Ovary (tissue), 9 donors: ENCODE results near the gene SLC22A3. TPM values are rescaled to one million over a fixed set of nuclear protein-coding genes. Genes with fewer than 3 reads are reported as not detected.
"Not testable (repeated sequence)": the region's sequence is repeated elsewhere in the genome, so short reads cannot be mapped to it uniquely, and the experiment has no call there.

Source experiments
- DNase-seq, 5 donors: peaks; one replicate each; pipeline ENCODE4 v3.0.0-alpha.2; 2019 to 2020
- H3K27ac ChIP-seq, 2 donors: fragments of 200-600 bp; one replicate each; pipeline versions ENCODE4 v1.5.1 to v1.8.0; 2019 to 2022
- H3K27me3 ChIP-seq: fragments of 200-600 bp; one replicate; pipeline ENCODE4 v1.8.0; 2022
- H3K36me3 ChIP-seq: fragments of 200-600 bp; sonication (generic); one replicate; pipeline ENCODE4 v1.5.1; 2019
- H3K4me1 ChIP-seq: one replicate; pipeline ENCODE4 v1.8.1; 2013; ENCODE audit warnings: mild to moderate bottlenecking, moderate library complexity; ENCODE audit not compliant: insufficient read depth
- H3K4me3 ChIP-seq: fragments of 200-600 bp; sonication (generic); one replicate; pipeline ENCODE4 v1.5.1; 2017
- H3K9me3 ChIP-seq, 2 donors: fragments of 200-600 bp in 1 of 2; sonication (generic) in 1 of 2; one replicate each; pipeline versions ENCODE4 v1.5.1 to v1.8.1; 2013 to 2019; ENCODE audit warnings: mild to moderate bottlenecking in 1 of 2, moderate library complexity in 1 of 2
- EP300 ChIP-seq: sonication (generic); formaldehyde crosslinking; IDR thresholded peaks from one replicate; pipeline ENCODE4 v1.6.1; 2017; ENCODE audit warnings: antibody characterized with exemption
- POLR2A ChIP-seq: fragments of 450-650 bp; IDR thresholded peaks from one replicate; pipeline ENCODE4 v1.6.1; 2017; ENCODE audit warnings: antibody characterized with exemption, mild to moderate bottlenecking, moderate library complexity
- WGBS, 3 donors: extraction: QIAGEN DNeasy Blood & Tissue Kit in 1 of 3; methylation state at CpG; one replicate each; pipeline versions ENCODE4 v1.1.5 to v1.1.7; 2013 to 2017; 5-methylcytosine and 5-hydroxymethylcytosine counted together
- intact Hi-C, 4 donors: fragments of 100-400 bp; cut with DNase I; formaldehyde crosslinking; loops; one replicate each; pipeline versions ENCODE4 v1.11.0 to v1.15.1; 2022 to 2023
- polyA plus RNA-seq, 2 donors: library from polyadenylated mRNA; stranded (reverse); fragments of 200-250 nt in 1 of 2; fragments of 350-450 nt in 1 of 2; fragmentation: Illumina TruSeq in 1 of 2; extraction: RNeasy Lipid Tissue Mini Kit (QIAGEN cat#74804) in 1 of 2; gene quantifications; one replicate each; pipeline ENCODE4 v1.2.3, GENCODE V29; 2013 to 2014
- total RNA-seq, 7 donors: library from RNA; depleted of rRNA in 2 of 7; stranded (reverse); fragments of >200 nt in 2 of 7; fragmentation: NEBNext Ultra II Directional in 3 of 7; extraction: Animal tissue kit (Norgen Biotek cat#: 25700) in 3 of 7; gene quantifications; one replicate each; pipeline versions ENCODE4 v1.1.0 to v1.2.4, GENCODE V29; 2016 to 2023
- TF ChIP-seq, protein P1 (sequence below), 3 donors: fragments of 450-650 bp in 2 of 3; fragments of 200-600 bp in 1 of 3; IDR thresholded peaks; one replicate each; pipeline versions ENCODE4 v1.5.1 to v1.8.0; 2016 to 2022; ENCODE audit warnings: antibody characterized with exemption in 3 of 3, mild to moderate bottlenecking in 1 of 3
- donor health status: DM: no; HTN: no; CAD: no; lungs with moderate emphysema.
- donor health status: DM: no; HTN: no; CAD: no.
- donor health status: Bipolar disorder and iron deficiency.
- donor health status: DM: yes; HTN: yes; CAD: no.
- donor health status: DM: no; HTN: no; CAD: no.
- donor health status: DM: yes; HTN: yes; CAD: no.

The SLC22A3 gene
- total and polyA plus RNA-seq, 9 donors: 13.5 to 42.5 (median 30.5) TPM

DNA sequence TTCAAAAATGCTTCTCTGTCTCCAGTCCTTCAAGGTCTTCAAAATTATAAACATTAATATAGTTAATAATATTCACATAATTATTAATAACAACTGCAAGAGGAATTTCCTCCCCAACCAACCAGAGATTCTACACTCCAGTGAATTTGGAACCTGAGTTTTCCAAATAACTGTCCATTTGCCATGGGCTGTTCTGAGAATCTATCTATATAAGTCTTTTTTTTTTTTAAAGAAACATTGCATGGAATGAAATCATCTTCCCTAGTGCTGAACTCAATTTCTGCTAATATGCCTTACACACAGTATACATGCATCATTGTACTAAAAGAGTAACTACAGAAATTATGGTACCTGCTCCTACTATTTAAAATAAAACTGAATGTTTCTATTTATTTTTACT is 113.9 kb downstream of the SLC22A3 start:
- TF ChIP-seq POLR2A: no peak
- TF ChIP-seq EP300: no peak
- TF ChIP-seq, protein P1, sequence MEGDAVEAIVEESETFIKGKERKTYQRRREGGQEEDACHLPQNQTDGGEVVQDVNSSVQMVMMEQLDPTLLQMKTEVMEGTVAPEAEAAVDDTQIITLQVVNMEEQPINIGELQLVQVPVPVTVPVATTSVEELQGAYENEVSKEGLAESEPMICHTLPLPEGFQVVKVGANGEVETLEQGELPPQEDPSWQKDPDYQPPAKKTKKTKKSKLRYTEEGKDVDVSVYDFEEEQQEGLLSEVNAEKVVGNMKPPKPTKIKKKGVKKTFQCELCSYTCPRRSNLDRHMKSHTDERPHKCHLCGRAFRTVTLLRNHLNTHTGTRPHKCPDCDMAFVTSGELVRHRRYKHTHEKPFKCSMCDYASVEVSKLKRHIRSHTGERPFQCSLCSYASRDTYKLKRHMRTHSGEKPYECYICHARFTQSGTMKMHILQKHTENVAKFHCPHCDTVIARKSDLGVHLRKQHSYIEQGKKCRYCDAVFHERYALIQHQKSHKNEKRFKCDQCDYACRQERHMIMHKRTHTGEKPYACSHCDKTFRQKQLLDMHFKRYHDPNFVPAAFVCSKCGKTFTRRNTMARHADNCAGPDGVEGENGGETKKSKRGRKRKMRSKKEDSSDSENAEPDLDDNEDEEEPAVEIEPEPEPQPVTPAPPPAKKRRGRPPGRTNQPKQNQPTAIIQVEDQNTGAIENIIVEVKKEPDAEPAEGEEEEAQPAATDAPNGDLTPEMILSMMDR (IDR thresholded peaks at IDR 0.05): no peak
- DNase-seq: no peak
- intact Hi-C loops: no loop called here
- Histone ChIP-seq H3K9me3 (no peaks in the 10 kb centered on the region), H3K4me3 (no peak overlapping the region), H3K27me3 (no peaks in the 10 kb centered on the region), H3K36me3 (no peaks in the 10 kb centered on the region), H3K4me1 (no peaks in the 10 kb centered on the region), H3K27ac (no peak overlapping the region)

DNA sequence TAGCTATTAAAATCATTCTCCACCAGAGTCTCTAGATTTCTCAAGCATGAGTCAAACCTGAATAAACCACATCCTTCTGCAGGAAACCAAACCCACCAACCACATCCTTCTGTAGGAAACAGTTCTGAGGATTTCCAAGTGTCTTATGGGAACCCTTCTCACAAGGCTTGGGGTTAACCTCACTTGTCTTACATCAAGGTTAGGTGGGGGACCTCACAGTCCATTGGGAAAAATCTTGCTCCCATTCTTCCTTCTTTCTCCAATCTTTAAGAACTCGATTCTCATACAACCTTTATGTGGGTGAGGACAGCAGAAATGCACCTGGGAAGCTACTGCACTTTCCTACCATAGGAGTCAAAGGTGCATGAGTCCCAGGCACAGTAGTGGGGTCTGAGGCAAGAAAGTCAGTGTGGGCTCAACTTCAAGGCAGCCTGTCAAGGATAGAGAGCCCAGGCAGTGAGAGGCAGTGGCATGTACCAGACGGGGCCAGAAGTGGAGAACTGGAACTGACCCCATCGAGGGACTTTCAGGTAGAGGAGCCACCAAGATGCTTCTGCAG is 114.5 kb downstream of the SLC22A3 start:
- 79 to 81% (median 79%) methylated on average over 3 of the region's 3 CpGs for WGBS, 3 donors
- Histone ChIP-seq H3K36me3 (no peaks in the 10 kb centered on the region), H3K4me3 (no peak overlapping the region)

DNA sequence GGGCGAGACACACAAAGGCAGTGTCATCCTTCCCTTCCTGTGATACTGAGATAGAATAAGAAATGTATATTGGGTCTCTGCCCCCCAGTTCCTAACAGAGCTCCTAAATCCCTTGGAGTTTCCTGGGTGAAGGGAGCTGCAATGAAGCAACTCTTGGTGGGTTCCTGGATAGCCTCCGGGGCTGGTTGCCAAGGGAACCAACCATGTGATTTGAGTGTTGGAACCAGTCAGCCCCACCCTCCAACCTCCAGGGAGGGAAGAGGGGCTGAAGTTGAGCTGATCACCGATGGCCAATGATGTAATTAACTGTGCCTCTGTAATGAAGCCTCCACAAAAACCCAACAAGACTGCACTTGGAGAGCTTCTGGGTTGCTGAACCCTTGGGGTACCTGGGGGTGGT is 116.6 kb downstream of the SLC22A3 start:
- H3K27me3 ChIP-seq: no peaks in the 10 kb centered on the region

More for the DNA sequence above, 114.5 kb downstream of the SLC22A3 start:
- intact Hi-C loops: no loop called here
- Histone ChIP-seq H3K27ac (no peak overlapping the region), H3K4me1 (no peaks in the 10 kb centered on the region), H3K27me3 (no peaks in the 10 kb centered on the region), H3K9me3 (no peaks in the 10 kb centered on the region)
- DNase-seq: no peak
- TF ChIP-seq EP300 (no peak), POLR2A (no peak)
- TF ChIP-seq, protein P1 (IDR thresholded peaks at IDR 0.05): no peak

DNA sequence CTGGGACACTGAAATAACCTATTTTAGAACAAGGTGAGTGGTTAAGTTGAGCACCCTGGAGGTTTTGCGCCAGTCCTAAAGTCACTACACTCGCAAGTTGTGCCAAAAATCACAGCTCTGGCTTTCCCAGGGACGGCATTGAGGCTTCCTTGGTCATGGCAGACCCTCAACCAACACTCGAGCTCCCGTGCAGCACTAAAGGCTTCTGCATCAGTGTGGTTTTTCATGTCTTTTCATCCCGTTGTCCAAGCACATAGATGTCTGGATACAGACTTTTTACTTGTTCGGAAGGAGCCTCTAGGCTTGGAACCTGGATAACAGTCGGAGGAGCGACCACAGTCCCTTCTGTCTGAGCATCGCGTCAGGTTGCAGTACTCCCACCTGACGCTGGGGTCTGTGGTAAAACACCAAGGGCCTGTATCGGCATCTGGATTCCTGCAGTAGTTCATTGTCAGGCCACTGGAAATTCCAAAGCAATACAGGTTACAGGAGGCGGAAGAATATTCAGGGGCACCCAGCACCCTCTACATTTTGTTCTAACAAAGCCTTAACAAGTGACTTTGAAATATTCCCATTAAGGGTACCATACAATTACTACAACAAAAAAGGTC is 119.2 kb downstream of the SLC22A3 start:
- H3K27me3 ChIP-seq, H3K4me1 ChIP-seq, H3K27ac ChIP-seq, H3K9me3 ChIP-seq, intact Hi-C loops, H3K36me3 ChIP-seq, H3K4me3 ChIP-seq, DNase-seq: not testable (repeated sequence)
- WGBS, 3 donors: 76 to 78% (median 77%) methylated on average over 14 of the region's 14 CpGs

More for the DNA sequence above, 116.6 kb downstream of the SLC22A3 start:
- no peak overlapping the region for H3K27ac ChIP-seq
- H3K36me3 ChIP-seq: no peaks in the 10 kb centered on the region
- no peaks in the 10 kb centered on the region for H3K9me3 ChIP-seq
- H3K4me1 ChIP-seq: no peaks in the 10 kb centered on the region
- TF ChIP-seq, protein P1 (IDR thresholded peaks at IDR 0.05): no peak
- TF ChIP-seq POLR2A: no peak
- no peak for TF ChIP-seq EP300
- intact Hi-C loops: no loop called here
- no peak overlapping the region for H3K4me3 ChIP-seq
- 80 to 83% (median 83%) methylated on average over 3 of the region's 3 CpGs for WGBS, 3 donors
- no peak for DNase-seq

DNA sequence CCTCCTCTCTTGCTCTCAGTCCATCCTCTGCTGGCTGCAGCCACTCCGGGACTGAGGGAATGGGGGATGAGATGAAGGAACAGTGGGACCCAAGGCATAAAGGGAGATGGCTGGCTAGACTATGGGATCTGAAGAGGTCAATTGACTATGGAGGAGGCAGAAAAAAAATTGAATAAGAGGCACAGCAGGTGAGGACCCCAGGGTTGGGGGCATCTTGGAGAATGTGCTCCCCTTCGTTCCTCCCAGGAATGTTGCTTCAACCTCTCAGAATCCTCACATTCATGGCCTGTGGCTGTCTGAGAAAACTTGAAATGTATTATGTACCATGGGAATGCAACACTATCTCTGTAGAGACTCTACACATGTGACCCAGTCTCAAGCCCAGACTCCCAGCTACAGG is 121.0 kb downstream of the SLC22A3 start:
- DNase-seq: no peak
- no peak for TF ChIP-seq POLR2A
- TF ChIP-seq, protein P1 (IDR thresholded peaks at IDR 0.05): no peak
- no peak for TF ChIP-seq EP300
- no peaks in the 10 kb centered on the region for H3K4me1 ChIP-seq
- no peak overlapping the region for H3K27ac ChIP-seq
- H3K4me3 ChIP-seq: no peak overlapping the region
- intact Hi-C loops: no loop called here
- H3K27me3 ChIP-seq: no peaks in the 10 kb centered on the region
- WGBS, 3 donors: 47 to 68% (median 50%) methylated on average over 2 of the region's 2 CpGs
- H3K9me3 ChIP-seq: no peaks in the 10 kb centered on the region
- H3K36me3 ChIP-seq: no peaks in the 10 kb centered on the region

DNA sequence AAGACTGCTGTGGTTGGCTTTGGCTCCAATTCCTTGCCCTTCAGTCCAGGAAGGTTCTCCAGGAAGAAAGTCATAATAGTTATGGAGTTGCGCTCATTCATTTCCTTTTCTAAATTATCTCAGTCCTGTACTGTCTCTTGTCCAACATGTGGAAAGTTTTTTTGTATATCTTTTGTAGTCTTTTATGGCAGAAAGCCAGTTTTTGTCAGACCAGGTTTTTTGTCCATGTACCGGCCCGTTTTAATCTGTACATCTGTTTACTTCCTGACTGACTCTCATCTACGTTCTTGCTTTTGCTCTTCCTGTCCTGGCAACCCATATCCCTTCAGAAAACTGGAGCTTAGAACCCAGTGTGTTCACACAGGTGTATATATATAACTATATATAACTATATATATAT is 127.9 kb downstream of the SLC22A3 start:
- DNase-seq, H3K36me3 ChIP-seq, H3K27ac ChIP-seq, H3K4me1 ChIP-seq, intact Hi-C loops, H3K4me3 ChIP-seq, H3K9me3 ChIP-seq, H3K27me3 ChIP-seq: not testable (repeated sequence)
- WGBS, 3 donors: 45 to 59% (median 49%) methylated on average over 4 of the region's 4 CpGs

DNA sequence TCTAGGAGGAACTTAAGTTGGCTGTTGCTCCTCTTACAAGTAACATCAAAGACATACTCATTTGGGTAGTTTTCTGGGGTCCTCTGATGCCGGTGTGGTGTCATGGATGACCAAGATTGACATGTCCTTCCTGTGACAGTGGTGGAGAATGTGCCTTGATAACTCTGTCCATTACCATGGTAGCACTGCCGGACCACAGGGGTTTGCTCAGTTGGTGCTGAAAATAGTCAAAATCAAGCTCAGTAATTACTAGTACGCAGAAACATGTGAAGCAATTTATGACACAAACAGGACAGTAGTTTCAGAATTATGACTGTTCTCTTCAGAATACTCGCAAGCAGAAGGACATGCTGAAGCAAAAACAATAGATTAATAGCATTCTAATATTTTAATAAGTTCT is 128.9 kb downstream of the SLC22A3 start:
- H3K4me3 ChIP-seq, intact Hi-C loops: not testable (repeated sequence)
- 94 to 98% (median 96%) methylated on average over 4 of the region's 4 CpGs for WGBS, 3 donors

More for the DNA sequence above, 128.9 kb downstream of the SLC22A3 start:
- H3K9me3 ChIP-seq, H3K36me3 ChIP-seq, H3K27ac ChIP-seq, H3K4me1 ChIP-seq, DNase-seq, H3K27me3 ChIP-seq: not testable (repeated sequence)
